HG03354 (cell line): Measurements from ENCODE around the gene UPK1A.
"Not testable (repeated sequence)": the region's sequence is repeated elsewhere in the genome, so short reads cannot be mapped to it uniquely, and the experiment has no call there.

Experiments used
- ATAC-seq: cut with Tn5 transposase; IDR thresholded peaks from one replicate; pipeline ENCODE4 v1.9.1; 2021; ENCODE audit warnings: mild to moderate bottlenecking; ENCODE audit not compliant: unreplicated experiment, poor library complexity, severe bottlenecking

The UPK1A gene

DNA sequence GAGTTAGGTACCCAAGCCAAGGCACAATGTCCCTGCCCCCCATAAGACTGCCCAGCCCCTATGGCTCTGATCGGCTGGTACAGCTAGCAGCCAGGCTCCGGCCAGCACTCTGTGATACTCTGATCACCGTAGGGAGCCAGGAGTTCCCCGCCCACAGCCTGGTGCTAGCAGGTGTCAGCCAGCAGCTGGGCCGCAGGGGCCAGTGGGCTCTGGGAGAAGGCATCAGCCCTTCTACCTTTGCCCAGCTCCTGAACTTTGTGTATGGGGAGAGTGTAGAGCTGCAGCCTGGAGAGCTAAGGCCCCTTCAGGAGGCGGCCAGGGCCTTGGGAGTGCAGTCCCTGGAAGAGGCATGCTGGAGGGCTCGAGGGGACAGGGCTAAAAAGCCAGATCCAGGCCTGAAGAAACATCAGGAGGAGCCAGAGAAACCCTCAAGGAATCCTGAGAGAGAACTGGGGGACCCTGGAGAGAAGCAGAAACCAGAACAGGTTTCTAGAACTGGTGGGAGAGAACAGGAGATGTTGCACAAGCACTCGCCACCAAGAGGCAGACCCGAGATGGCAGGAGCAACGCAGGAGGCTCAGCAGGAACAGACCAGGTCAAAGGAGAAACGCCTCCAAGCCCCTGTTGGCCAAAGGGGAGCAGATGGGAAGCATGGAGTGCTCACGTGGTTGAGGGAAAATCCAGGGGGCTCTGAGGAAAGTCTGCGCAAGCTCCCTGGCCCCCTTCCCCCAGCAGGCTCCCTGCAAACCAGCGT is 48.5 kb downstream of the UPK1A start:
- no peak for ATAC-seq

- ATAC-seq = no peak
Observed at GRCh38 chr19:35715355-35715809, 49.1 kb downstream of the UPK1A start.

DNA sequence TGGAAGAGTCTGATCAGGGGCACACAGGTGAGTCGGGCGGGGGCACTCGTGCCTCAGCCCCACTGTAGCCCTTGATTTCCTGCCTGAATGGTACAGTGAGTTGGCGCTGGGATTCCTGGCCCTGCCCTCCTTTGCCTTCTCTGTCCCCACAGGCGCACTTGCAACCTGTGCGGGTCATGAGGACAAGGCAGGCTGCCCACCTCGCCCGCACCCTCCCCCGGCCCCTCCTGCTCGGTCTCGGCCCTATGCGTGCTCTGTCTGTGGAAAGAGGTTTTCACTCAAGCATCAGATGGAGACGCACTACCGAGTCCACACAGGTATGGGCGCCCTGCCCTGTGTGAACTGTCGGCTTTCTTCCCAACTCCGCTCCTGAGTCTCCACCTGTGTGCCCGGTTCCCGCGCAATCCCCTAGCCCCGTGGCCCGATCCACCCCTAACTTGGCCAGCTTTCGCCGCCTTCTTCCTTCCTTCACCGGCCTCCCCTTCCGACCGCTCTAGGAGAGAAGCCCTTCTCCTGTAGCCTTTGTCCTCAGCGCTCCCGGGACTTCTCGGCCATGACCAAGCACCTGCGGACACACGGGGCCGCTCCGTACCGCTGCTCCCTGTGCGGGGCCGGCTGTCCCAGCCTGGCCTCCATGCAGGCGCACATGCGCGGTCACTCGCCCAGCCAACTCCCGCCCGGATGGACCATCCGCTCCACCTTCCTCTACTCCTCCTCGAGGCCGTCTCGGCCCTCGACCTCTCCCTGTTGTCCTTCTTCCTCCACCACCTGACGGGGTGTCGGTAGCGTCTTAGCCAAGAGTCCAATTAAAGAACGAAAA is 49.9 kb downstream of the UPK1A start:
- no peak for ATAC-seq

DNA sequence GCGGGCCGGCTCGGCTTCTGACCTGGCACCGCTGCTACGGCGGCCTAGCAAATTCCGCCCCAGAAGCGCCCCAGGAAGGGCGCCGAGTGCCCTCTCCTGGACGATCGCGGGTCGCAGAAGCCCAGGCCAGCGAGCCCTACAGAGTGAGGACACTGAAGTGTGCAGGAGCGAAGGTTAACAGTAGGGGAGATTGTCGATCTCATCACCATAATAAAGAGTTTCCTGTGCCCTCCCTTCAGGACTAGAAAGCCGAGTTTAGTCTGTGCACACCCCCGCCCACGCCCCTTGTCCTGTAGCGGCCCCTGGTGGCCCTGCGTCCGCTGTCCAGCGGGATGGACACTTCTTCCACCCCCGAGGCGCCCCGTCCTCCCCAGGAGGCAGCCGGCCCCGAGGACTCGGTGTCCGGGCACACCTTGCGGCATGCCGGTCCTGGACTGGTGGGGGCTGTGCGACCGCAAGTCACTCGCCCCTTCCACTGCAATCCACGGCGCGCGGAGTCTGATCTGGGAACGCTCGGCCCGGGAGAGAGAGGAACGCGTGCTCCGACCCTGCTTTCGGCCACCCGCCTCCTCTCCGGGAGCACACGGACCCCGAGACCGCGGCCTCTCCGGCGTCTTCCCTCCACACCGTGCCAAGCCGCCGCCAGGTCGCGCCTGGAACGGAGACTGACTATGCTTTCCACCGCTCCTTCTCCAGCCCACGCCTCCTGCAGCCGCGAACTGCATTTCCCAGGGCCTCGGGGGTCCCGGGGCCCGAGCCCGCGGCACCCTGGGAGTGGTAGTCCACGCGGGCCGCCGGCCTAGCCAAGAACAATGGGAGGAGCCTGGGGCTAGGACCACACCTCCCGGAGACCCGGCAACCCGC is 50.7 kb downstream of the UPK1A start:
- ATAC-seq = peak; percentile 69

DNA sequence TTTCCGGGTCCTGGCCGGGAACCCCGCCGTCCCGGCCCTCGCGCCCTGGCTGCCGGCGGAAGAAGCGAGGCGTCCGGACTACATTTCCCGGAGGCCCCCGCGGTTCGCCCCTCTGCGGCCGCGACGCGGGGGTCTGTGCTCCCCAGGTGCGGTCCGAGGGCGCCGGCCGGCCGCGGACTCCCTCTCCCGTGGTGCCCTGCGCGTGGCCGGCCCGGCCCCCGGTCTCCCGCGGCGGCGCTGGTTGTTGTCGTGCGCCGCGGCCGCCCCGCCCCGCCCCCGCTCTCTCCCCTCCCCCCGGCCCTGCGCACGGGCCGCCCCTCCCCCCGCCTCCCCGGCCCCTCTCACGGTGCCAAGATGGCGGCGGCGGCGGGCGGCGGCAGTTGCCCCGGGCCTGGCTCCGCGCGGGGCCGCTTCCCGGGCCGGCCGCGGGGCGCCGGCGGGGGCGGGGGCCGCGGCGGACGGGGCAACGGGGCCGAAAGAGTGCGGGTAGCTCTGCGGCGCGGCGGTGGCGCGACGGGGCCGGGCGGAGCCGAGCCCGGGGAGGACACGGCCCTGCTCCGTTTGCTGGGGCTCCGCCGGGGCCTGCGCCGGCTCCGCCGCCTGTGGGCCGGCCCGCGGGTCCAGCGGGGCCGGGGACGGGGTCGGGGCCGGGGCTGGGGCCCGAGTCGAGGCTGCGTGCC is 51.5 kb downstream of the UPK1A start, which contains the start of gene KMT2B:
Gene KMT2B (plus strand): TSS at position 339 of the 680 bp plus-strand sequence. CDS start 16 bp downstream, at position 355.
- no peak for ATAC-seq

GRCh38 chr19:35718345-35719041 is 52.2 kb downstream of the UPK1A start:
- ATAC-seq = peak; percentile 7

GRCh38 chr19:35719402-35720162 is 53.3 kb downstream of the UPK1A start:
- ATAC-seq = no peak

DNA sequence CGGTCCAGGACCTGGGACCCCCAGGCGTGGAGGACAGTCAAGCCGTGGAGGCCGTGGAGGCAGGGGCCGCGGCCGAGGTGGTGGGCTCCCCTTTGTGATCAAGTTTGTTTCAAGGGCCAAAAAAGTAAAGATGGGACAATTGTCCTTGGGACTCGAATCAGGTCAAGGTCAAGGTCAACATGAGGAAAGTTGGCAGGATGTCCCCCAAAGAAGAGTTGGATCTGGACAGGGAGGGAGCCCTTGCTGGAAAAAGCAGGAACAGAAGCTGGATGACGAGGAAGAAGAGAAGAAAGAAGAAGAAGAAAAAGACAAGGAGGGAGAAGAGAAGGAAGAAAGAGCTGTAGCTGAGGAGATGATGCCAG is 53.8 kb downstream of the UPK1A start:
- ATAC-seq = no peak

DNA sequence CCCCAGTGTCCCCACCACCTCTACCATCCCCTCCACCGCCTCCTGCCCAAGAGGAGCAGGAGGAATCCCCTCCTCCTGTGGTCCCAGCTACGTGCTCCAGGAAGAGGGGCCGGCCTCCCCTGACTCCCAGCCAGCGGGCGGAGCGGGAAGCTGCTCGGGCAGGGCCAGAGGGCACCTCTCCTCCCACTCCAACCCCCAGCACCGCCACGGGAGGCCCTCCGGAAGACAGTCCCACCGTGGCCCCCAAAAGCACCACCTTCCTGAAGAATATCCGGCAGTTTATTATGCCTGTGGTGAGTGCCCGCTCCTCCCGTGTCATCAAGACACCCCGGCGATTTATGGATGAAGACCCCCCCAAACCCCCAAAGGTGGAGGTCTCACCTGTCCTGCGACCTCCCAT is 54.3 kb downstream of the UPK1A start:
- ATAC-seq = no peak

- ATAC-seq = no peak
Observed at GRCh38 chr19:35721374-35721773, 55.1 kb downstream of the UPK1A start.

GRCh38 chr19:35722461-35722860 is 56.1 kb downstream of the UPK1A start:
- no peak for ATAC-seq

- no peak for ATAC-seq
Observed at GRCh38 chr19:35722897-35723296, 56.6 kb downstream of the UPK1A start.

DNA sequence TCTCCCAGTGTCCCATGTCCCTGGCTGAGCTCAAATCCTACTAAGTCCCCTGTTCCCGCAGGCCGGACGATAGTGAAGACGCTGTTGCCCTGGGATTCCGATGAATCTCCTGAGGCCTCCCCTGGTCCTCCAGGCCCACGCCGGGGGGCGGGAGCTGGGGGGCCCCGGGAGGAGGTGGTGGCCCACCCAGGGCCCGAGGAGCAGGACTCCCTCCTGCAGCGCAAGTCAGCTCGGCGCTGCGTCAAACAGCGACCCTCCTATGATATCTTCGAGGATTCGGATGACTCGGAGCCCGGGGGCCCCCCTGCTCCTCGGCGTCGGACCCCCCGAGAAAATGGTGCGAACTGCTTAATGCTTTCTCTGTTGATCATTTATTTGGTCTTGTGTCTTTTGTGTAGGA is 57.4 kb downstream of the UPK1A start:
- no peak for ATAC-seq

DNA sequence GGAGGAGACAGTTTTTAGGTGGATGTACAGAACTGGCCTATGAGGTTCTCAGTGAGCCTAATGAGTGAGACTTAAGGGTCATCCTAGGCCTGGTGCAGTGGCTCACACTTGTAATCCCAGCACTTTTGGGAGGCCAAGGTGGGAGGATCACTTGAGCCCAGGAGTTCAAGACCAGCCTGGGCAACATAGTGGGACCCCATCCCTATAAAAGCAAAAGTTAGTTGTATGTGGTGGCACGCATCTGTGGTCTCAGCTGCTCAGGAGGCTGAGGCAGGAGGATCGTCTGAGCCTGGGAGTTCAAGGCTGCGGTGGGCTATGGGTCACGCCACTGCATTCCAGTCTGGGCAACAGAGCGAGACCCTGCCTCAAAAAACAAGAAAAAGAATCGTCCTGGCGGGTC is 57.8 kb downstream of the UPK1A start:
- ATAC-seq = not testable (repeated sequence)

GRCh38 chr19:35724560-35724959 is 58.2 kb downstream of the UPK1A start:
- ATAC-seq = no peak

DNA sequence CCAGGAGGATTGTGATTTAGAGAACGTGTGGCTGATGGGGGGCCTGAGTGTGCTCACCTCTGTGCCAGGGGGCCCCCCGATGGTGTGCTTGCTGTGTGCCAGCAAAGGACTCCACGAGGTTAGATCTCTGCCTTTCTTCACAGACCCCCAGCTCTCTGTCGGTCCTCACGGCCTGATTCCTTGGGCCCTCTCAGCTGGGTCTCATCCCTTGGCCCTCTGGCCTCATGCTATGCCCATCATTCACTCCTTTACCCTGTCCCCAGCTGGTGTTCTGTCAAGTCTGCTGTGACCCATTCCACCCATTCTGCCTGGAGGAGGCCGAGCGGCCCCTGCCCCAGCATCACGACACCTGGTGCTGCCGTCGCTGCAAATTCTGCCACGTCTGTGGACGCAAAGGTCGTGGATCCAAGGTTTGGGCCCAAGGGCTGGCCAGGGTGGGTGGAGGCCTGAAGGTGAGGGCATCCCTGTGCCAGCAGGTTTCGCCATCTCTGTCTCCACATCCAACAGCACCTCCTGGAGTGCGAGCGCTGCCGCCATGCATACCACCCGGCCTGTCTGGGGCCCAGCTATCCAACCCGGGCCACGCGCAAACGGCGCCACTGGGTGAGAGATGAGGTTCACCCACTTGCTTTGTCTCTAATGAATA is 59.0 kb downstream of the UPK1A start:
- no peak for ATAC-seq

- ATAC-seq = no peak
Observed at GRCh38 chr19:35727053-35727955, 61.0 kb downstream of the UPK1A start.
